Measurements from ENCODE around the gene ULBP1.
A peak's percentile ranks its signal among the peaks of the same experiment; 100 is the strongest.
"Not testable (repeated sequence)": the region's sequence is repeated elsewhere in the genome, so short reads cannot be mapped to it uniquely, and the experiment has no call there.

The ULBP1 gene

DNA sequence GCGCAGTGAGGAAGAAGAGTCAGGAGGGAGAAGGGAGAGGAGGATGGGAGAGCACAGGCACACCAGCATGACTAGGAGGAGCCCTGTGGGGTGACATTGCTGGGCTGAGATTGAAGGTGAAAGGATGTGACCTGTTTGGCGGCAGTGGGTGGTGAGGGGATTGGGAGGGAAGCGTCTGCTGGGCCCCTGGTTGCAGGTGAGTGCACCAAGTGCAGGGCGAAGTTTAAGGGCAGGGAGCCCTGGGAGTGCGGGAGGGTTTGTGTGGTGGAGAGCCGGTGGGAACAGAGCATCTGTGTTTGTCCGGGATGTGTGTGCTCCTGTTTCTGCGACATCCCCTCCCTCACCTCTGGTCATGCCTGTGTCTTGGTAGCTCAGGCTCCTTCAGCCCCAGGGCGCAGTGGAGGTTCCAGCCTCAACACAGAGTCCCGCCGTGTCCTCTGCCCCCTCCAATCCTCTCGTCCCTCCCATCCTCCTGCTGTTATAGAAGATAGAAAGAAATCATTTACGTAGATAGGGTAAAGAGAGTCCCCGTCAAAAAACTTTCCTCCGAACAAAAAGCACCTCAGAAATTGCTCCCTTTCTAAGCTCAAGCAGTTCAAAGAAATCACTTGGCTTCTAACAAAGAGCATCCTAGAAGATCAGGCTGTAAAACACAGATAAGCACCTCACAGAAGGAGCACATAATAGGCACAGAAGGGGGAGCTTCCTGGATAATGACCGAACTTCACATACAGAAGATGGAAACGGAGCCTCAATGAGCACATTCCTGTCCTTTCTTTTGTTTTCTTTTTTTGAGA lies 25.0 kb downstream of the ULBP1 start:
- Histone ChIP-seq H3K4me3 (ENCODE audit: low read depth, low read length, poor library complexity, severe bottlenecking) (no peak overlapping the region), H3K9me3 (ENCODE audit: low read length) (no peaks in the 10 kb centered on the region), H3K36me3 (ENCODE audit: insufficient read depth, low read length) (no peaks in the 10 kb centered on the region), H3F3A (ENCODE audit: insufficient read depth, low read length) (no peaks in the 10 kb centered on the region), H3K4me1 (ENCODE audit: insufficient read depth, low read length, severe bottlenecking) (peaks cover 14% of the 10 kb centered on the region), H3K9me2 (ENCODE audit: low read depth, low read length) (no peaks in the 10 kb centered on the region), H3K27me3 (ENCODE audit: insufficient read depth, low read length) (no peaks in the 10 kb centered on the region), H3K4me2 (ENCODE audit: low read length) (no peak overlapping the region), H4K20me1 (ENCODE audit: insufficient read depth, low read length) (no peaks in the 10 kb centered on the region), H2AFZ (ENCODE audit: low read length) (no peak overlapping the region), H3K79me2 (ENCODE audit: insufficient read depth, low read length) (no peaks in the 10 kb centered on the region), H3K27ac (ENCODE audit: low read depth, low read length, poor library complexity, severe bottlenecking) (no peak overlapping the region), H3K9ac (ENCODE audit: low read length) (no peak overlapping the region)
- no peak for TF ChIP-seq EZH2 (IDR thresholded peaks at IDR 0.05; ENCODE audit: borderline replicate concordance, low read length)
- TF ChIP-seq, protein P1, sequence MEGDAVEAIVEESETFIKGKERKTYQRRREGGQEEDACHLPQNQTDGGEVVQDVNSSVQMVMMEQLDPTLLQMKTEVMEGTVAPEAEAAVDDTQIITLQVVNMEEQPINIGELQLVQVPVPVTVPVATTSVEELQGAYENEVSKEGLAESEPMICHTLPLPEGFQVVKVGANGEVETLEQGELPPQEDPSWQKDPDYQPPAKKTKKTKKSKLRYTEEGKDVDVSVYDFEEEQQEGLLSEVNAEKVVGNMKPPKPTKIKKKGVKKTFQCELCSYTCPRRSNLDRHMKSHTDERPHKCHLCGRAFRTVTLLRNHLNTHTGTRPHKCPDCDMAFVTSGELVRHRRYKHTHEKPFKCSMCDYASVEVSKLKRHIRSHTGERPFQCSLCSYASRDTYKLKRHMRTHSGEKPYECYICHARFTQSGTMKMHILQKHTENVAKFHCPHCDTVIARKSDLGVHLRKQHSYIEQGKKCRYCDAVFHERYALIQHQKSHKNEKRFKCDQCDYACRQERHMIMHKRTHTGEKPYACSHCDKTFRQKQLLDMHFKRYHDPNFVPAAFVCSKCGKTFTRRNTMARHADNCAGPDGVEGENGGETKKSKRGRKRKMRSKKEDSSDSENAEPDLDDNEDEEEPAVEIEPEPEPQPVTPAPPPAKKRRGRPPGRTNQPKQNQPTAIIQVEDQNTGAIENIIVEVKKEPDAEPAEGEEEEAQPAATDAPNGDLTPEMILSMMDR (IDR thresholded peaks at IDR 0.05; ENCODE audit: low read length): no peak

DNA sequence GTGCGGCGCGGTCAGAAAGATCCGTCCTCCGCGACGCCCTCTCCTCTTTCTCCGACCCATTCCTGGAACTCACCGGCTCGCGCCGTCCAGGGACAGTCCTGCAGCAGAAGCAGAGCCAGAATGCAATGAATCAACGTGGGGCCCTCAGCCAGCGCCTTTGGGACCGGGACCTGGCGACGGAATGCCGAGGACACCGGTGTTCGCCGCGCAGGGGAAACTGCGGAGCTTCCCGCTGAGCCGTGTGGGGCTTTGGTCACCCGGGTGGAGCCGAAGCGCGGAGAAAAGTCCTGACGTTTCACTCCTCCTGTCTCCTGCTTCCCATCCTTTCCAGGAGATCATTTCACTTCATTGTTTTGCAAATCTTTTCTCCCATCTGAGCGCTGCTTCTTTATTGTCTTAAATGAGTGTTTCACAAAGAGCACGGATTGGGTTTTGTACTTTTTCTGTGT lies 26.5 kb downstream of the ULBP1 start:
- Histone ChIP-seq H2AFZ (ENCODE audit: low read length) (no peak overlapping the region), H3K9me2 (ENCODE audit: low read depth, low read length) (no peaks in the 10 kb centered on the region), H3K27me3 (ENCODE audit: insufficient read depth, low read length) (no peaks in the 10 kb centered on the region), H3K79me2 (ENCODE audit: insufficient read depth, low read length) (no peaks in the 10 kb centered on the region), H3K9ac (ENCODE audit: low read length) (no peak overlapping the region), H3K4me3 (ENCODE audit: low read depth, low read length, poor library complexity, severe bottlenecking) (peak overlapping the region; percentile 54), H3K36me3 (ENCODE audit: insufficient read depth, low read length) (no peaks in the 10 kb centered on the region), H3K4me2 (ENCODE audit: low read length) (peak overlapping the region; percentile 76), H4K20me1 (ENCODE audit: insufficient read depth, low read length) (no peaks in the 10 kb centered on the region), H3K9me3 (ENCODE audit: low read length) (no peaks in the 10 kb centered on the region), H3F3A (ENCODE audit: insufficient read depth, low read length) (no peaks in the 10 kb centered on the region), H3K27ac (ENCODE audit: low read depth, low read length, poor library complexity, severe bottlenecking) (no peak overlapping the region), H3K4me1 (ENCODE audit: insufficient read depth, low read length, severe bottlenecking) (peaks cover 14% of the 10 kb centered on the region)
- TF ChIP-seq EZH2 (IDR thresholded peaks at IDR 0.05; ENCODE audit: borderline replicate concordance, low read length): no peak
- TF ChIP-seq, protein P1 (IDR thresholded peaks at IDR 0.05; ENCODE audit: low read length): no peak

DNA sequence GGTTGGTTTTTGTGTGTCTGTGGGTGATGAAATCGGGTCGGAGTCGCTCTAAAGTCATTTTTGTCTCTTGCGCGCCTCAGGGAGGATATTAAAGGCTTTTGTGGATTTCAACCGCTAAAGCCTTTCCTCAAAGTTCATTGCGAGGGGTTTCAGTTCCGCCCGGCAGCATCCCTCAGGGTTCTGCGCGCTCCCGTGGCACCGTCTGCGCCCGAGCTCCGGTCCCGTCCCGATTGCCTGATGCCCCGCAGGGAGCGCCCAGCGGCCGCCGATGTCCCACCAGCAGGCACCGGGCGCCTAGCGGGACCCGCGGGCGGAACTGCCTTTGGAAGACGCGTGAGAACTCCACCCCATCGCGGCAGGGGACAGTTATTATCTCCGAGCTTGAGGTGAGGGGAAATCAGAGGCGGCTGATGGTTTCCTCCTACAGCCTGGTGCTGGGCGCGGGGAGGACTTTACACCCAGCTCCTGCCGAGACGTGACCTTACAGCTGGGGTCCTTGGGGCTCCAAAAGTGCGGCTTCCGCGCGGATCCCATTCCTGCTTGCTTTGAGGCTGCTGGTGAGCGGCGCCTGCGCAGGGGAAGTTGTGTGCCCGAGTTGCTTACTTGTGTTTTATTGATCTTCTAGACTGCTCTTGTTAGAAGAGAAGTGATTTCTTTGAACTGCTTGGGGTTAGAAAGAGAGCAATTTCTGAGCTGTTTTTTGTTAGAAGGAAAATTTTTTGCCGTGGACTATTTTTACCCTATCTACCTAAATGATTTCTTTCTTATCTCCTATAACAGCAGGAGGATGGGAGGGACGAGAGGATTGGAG lies 27.1 kb downstream of the ULBP1 start:
- H4K20me1 ChIP-seq (ENCODE audit: insufficient read depth, low read length): no peaks in the 10 kb centered on the region
- TF ChIP-seq EZH2 (IDR thresholded peaks at IDR 0.05; ENCODE audit: borderline replicate concordance, low read length): no peak
- TF ChIP-seq, protein P1 (IDR thresholded peaks at IDR 0.05; ENCODE audit: low read length): no peak
- no peaks in the 10 kb centered on the region for H3K79me2 ChIP-seq (ENCODE audit: insufficient read depth, low read length)
- no peaks in the 10 kb centered on the region for H3F3A ChIP-seq (ENCODE audit: insufficient read depth, low read length)
- no peak overlapping the region for H3K27ac ChIP-seq (ENCODE audit: low read depth, low read length, poor library complexity, severe bottlenecking)
- no peaks in the 10 kb centered on the region for H3K27me3 ChIP-seq (ENCODE audit: insufficient read depth, low read length)
- H3K9me3 ChIP-seq (ENCODE audit: low read length): no peaks in the 10 kb centered on the region
- no peak overlapping the region for H2AFZ ChIP-seq (ENCODE audit: low read length)
- H3K4me3 ChIP-seq (ENCODE audit: low read depth, low read length, poor library complexity, severe bottlenecking): peak overlapping the region; percentile 54
- H3K36me3 ChIP-seq (ENCODE audit: insufficient read depth, low read length): no peaks in the 10 kb centered on the region
- H3K9ac ChIP-seq (ENCODE audit: low read length): no peak overlapping the region; the same call in 1 of the 2 replicates
- H3K4me1 ChIP-seq (ENCODE audit: insufficient read depth, low read length, severe bottlenecking): peaks cover 14% of the 10 kb centered on the region
- peak overlapping the region; percentile 76 for H3K4me2 ChIP-seq (ENCODE audit: low read length)
- H3K9me2 ChIP-seq (ENCODE audit: low read depth, low read length): no peaks in the 10 kb centered on the region

DNA sequence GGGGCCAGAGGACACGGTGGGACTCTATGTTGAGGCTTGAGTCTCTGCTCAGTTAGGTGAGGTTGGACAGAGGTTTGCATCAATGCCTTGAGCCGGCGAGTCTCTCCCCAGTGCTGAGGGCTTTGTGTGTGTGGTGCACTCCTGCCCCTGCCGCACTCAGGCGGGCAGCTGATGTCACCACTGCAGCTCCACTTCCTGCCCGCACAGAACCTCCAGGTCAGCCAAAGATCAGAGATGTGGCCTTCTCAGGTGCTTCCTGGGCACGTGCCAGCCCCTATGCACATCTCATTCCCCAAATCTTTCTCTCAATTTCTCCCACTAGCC lies 27.7 kb downstream of the ULBP1 start:
- peak overlapping the region; percentile 54 for H3K4me3 ChIP-seq (ENCODE audit: low read depth, low read length, poor library complexity, severe bottlenecking)
- H3K9ac ChIP-seq (ENCODE audit: low read length); H2AFZ ChIP-seq (ENCODE audit: low read length): not testable (repeated sequence)

More for the DNA sequence above, 27.7 kb downstream of the ULBP1 start:
- H3K4me1 ChIP-seq (ENCODE audit: insufficient read depth, low read length, severe bottlenecking): peaks cover 14% of the 10 kb centered on the region
- H3K9me2 ChIP-seq (ENCODE audit: low read depth, low read length); H3K27me3 ChIP-seq (ENCODE audit: insufficient read depth, low read length); H3K9me3 ChIP-seq (ENCODE audit: low read length); H3K36me3 ChIP-seq (ENCODE audit: insufficient read depth, low read length); H3K79me2 ChIP-seq (ENCODE audit: insufficient read depth, low read length); H4K20me1 ChIP-seq (ENCODE audit: insufficient read depth, low read length); H3F3A ChIP-seq (ENCODE audit: insufficient read depth, low read length); H3K27ac ChIP-seq (ENCODE audit: low read depth, low read length, poor library complexity, severe bottlenecking): not testable (repeated sequence)
- peak overlapping the region; percentile 76 for H3K4me2 ChIP-seq (ENCODE audit: low read length)

Data from OCI-LY1 (cell line).